Measurements from ENCODE around the gene HPD. TPM values are rescaled to one million over a fixed set of nuclear protein-coding genes. Genes with fewer than 3 reads are reported as not detected.
"Not testable (repeated sequence)": the region's sequence is repeated elsewhere in the genome, so short reads cannot be mapped to it uniquely, and the experiment has no call there.

Gene HPD
- polyA plus RNA-seq, 3 donors = 0.91 to 4.5 (median 3.5) TPM

DNA sequence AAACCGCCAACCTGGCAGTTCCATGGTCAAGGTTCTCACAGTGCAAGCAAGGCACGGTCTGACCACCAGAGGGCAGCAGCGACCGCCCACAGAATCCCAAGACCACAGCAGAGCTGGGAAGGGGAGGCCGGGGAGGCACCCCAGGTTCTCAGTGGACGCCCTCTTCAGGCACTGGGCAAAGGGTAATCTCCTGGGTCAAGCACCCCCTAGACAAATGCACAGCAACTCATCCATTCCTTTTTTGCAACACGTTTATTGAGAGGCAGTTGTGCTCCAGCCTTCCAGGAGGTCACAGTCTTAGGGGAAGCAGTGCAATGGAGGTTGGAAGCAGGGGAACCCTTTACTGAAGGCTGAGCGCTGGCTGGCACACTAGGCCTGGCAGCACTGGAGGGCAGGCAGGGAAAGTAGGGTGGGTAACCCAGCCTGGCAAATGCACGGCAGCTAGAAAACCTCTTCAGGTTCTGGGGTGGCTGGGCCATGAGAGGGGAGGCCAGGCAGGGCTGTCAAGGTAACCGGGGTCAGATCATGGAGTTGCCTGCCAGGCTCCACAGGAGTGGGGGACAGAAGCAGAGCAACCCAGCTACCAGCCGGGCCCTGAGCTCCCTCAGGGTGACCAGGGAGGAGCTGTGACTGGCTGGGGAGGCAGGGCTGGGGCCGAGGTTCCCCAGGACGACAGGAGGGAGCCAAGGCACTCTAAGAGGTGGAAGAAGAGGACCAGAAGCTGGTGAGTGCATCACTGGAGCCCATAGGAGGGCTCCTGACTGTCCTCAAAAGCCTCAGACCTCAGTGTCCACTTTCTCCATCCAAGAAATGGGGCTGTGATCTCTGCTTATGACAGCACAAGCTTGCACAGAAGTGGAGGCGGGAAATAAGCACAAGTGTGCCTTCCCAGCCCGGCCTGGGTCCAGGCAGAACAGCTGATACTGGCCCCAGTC is 63.4 kb downstream of the HPD start:
- WGBS, 3 donors = 23 to 40% (median 37%) methylated on average over 15 of the region's 15 CpGs
- H3K27ac ChIP-seq (ENCODE audit: low read depth, low read length) = no peak overlapping the region

DNA sequence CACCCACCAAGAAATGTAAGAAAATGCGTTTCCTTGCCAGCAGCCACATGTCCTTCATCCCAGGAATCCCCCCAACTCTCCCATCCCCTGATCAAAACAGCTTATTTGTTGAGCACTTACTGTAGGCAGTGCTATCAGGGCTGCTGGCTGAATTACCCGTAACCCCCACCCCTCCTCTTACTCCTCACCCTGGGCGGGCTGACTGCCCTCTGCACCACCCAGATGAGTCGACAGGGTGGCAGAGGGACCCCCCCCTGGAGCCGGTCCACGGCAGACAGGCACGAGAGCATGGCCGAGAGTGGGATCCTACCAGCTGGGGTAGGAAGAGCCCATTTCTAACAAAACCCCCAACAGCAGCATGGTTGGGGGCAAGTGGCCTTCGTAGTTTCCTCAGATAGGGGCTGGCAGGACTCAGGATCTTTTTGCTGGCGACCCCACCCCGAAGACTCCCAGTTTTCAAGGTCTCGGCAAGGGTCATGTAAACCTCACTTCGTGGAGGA is 64.1 kb downstream of the HPD start:
- no peak overlapping the region for H3K27ac ChIP-seq (ENCODE audit: low read depth, low read length)
- WGBS, 3 donors = 2% methylated on average over 13 of the region's 13 CpGs

DNA sequence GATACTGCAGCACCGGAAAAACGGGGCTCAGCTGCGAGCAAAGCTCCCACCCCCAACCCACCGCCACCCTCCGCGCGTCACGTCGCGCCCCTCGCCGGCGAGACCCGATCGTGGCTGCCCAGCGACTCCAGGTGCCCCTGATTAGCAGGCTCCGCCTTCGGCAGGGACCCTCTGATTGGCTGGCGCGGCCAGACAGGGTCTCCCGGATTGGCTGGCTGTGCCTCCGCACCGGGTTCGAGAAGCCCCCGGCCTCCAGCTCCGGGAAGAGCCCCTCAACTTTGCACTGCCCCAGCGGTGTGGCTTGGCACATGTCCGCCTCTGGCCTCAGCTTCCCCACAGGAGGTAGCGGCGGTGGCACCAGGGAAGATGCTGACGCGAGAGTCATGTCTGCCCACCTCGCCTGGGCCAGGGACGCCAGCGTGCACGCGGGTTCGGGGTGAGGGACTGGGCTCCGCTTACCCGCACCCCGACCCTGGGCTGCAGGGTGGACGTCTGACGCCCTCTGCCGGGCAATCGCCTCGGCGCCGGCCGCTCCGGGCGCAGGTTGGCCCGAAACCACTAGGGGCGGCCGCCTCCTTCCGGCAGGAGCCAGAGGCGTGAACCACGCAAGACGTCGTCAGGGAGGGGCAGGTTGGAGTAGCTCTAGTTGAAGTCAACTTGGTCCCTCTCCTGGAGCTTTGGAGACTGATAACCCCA is 64.7 kb downstream of the HPD start:
- no peak overlapping the region for H3K27ac ChIP-seq (ENCODE audit: low read depth, low read length)

DNA sequence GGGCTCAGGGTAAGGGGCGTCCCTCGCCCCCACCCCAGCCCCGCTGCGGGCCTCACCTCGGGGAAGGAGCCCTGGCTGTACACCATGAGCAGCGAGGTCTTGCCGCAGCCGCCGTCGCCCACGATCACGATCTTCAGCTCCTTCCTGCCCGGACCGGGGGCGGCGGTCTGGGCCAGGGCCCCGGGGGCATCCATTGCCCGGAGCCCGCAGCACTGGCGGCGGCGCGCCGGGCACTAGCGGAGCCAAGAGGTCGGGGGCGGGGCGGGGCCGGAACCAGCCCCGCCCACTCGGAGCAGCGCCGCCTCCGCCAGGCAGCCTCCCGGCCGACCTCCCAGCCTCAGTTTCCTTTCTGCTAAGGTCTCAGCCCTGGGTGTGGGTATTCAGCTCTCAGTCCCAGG is 65.2 kb downstream of the HPD start, which contains the start of gene RHOF:
Gene RHOF, minus strand, starts transcription at position 249 of the 398 bp plus-strand sequence. Its CDS starts 55 bp downstream, at position 194.
- no peak within 1 kb of the TSS for H3K27ac ChIP-seq (ENCODE audit: low read depth, low read length)
- 1 to 3% (median 3%) methylated on average over 31 to 36 of the region's 36 CpGs for WGBS, 3 donors

More for the DNA sequence above, 64.7 kb downstream of the HPD start:
- 0 to 1% (median 1%) methylated on average over 50 to 59 of the region's 59 CpGs for WGBS, 3 donors

DNA sequence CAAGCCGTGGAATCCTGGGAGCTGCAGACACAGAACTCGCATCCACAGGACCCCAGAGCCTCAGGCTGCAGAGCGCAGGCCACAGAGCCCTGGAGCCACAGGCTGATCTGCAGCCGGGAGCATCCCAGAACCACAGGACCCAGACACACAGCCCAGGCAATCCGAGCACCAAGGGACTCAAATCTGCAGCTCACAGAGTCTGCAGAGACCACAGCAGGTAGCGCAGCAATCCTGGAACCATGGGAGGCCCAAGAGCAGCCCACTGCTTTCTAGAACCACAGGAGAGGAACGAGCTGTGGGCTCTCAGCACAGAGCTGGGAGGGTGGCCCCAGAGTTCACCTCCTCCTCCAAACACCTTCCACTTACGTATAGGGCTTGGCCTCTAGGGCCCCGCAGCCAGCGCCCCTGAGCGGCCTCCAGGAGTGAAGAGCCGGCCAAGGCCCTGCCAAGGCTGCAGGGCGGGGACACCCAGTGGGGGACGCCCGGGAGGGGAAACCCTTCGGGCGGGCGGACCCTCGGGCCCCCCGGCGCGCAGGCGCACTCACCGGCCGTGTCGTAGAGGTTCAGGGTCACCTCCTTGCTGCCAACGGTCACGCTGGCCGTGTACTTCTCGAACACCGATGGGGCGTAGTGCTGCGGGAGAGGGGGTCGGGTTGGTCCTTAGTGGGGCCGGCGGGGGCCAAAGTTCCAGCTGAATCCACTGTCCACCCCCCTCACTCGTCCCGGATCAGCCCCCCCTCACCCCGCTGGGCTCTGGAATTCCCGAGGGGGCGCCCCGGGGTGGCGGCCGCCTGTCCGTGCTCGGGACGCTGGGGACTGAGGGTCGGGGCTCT is 65.8 kb downstream of the HPD start:
- WGBS, 3 donors = 22 to 36% (median 29%) methylated on average over 42 to 48 of the region's 48 CpGs

DNA sequence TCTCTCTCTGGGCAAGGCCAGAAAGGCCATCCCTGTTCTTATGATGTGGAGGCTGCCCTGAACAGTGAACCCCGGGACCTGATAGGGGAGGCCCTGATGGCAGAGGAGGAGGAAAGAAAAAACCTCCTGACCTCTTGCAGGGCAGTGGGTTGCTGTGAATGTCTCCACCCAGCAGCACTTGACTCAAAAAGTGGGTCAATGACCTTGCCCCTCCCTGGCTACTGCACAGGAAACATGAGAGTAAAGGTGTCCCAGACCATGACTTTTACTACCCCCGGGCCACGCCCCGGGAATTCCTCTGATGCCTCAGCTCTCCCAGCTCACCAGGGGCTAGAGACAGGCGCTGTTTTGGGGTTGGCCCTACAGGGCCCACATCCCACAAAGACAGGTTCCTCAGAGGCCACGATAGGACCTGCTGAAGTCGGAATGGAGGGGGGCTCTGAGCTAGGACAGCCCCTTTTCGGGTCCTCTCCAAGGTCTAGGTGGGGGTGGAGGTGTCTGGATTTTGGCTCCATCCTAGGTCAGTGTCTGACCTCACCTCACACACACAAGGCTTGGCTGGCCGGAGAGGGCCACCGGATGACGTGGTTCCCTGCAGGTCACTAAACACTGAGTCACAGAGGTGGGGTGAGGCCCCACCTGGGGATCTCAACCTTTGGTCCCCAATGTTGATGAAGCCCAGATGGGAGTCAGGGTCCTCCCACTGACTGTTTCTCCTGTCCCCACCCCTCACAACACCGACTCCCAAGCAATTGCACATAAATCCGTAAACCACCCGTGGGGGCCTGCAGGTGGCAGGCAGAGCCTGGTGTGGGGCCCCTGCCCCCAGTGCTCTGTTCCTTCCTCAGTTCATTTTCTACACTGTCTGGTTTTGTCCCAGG is 66.7 kb downstream of the HPD start:
- H3K27ac ChIP-seq (ENCODE audit: low read depth, low read length) = no peak overlapping the region
- WGBS, 3 donors = 77 to 89% (median 77%) methylated on average over 14 of the region's 14 CpGs

More for the DNA sequence above, 65.8 kb downstream of the HPD start:
- no peak overlapping the region for H3K27ac ChIP-seq (ENCODE audit: low read depth, low read length)

DNA sequence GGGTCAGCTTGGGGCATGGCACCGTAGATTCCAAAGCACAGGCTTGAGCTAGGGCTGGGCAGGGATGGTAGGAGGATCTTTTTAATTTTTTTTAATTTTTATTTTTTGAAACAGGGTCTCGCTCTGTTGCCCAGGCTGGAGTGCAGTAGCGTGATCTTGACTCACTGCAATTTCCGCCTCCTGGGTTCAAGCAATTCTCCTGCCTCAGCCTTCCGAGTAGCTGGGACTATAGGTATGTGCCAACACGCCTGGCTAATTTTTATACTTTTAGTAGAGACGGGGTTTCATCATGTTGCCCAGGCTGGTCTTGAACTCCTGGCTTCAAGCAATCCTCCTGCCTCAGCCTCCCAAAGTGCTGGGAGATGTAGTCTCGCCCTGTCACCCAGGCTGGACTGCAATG is 67.9 kb downstream of the HPD start:
- H3K27ac ChIP-seq (ENCODE audit: low read depth, low read length) = not testable (repeated sequence)
- 85 to 95% (median 92%) methylated on average over 8 of the region's 8 CpGs for WGBS, 3 donors

DNA sequence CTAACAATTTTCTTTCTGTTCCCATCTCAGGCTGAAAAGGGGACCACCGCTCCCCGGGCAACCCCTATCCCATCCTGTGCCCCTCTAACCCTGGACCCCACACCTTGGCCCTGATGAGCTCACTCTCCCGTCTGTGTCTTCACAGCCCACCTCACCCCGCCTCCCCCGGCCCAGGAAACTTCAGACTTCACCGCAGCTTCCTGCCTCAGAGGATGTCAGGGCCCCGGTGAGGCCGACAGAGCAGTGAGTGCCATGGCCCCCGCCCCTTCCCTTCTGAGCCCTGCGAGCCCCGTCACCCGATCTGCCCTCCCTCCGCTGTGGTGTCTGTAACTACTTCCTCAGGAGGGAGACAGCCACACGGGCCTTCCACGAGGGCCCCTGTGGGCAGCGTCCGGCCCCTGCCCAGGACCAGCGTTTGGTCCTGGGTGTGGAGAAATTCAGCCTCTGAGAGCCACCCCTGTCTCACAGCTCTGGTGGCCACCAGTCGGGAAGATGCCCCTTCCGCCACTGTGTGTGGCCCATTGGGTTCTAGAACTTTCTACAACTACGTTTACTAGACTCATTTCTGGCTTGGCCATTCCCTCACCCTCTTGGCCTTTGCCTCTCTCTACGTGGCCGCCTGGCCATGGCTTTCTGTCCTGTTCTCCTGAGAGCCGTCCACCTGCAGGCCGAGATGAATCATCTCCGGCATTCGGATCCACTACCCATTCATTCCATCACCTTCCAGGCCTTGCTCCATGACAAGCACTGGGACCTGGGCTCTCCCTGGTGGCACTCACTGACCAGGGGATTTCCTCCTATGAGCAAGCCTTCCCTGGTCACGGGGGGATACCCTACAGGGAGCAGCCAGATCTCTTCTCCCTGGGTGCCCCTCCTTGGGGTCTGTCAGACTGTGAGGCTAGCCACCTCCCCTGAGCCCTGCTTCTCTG is 68.6 kb downstream of the HPD start:
- 43 to 72% (median 45%) methylated on average over 28 of the region's 28 CpGs for WGBS, 3 donors
- no peak overlapping the region for H3K27ac ChIP-seq (ENCODE audit: low read depth, low read length)

Other genes with a start within 250 kb of the HPD start
- 10 to 100 TPM in 2 of 3 donors, 1 to 10 TPM in 1; 9.1 to 14.5 (median 13.9) TPM for gene ORAI1, start 232.3 kb downstream of the HPD start, polyA plus RNA-seq
- gene MORN3, start 189.2 kb downstream of the HPD start, polyA plus RNA-seq = under 1 TPM; 0.15 to 0.39 (median 0.34) TPM
- 10 to 100 TPM in 1 of 3 donors, 1 to 10 TPM in 2; 6.1 to 10.6 (median 8.3) TPM for gene TMEM120B, start 146.1 kb downstream of the HPD start, polyA plus RNA-seq
- 1 to 10 TPM; 2.3 to 4.3 (median 3.3) TPM for gene RHOF, start 65.2 kb downstream of the HPD start, polyA plus RNA-seq
- 10 to 100 TPM in 2 of 3 donors, 1 to 10 TPM in 1; 5.7 to 11.1 (median 10.6) TPM for gene SETD1B, start 54.9 kb downstream of the HPD start, polyA plus RNA-seq
- gene PSMD9, start 29.9 kb upstream of the HPD start, polyA plus RNA-seq = 10 to 100 TPM; 68.6 to 95.9 (median 77.6) TPM
- gene CFAP251, start 59.7 kb upstream of the HPD start, polyA plus RNA-seq = 1 to 10 TPM in 1 of 3 donors, under 1 TPM in 2; 0.46 to 1.2 (median 0.79) TPM
- gene BCL7A, start 163.0 kb upstream of the HPD start, polyA plus RNA-seq = 1 to 10 TPM; 1.1 to 8.7 (median 3.1) TPM
- gene MLXIP, start 219.9 kb upstream of the HPD start, polyA plus RNA-seq = 10 to 100 TPM; 20.8 to 33.2 (median 30.7) TPM

Measured in adipose tissue (tissue), 3 donors.